BJ (cell line): ENCODE results near the gene SLC9A6. TPM values are rescaled to one million over a fixed set of nuclear protein-coding genes. Genes with fewer than 3 reads are reported as not detected.

Experiments used
- CTCF ChIA-PET: fragments of 350-600 bp; formaldehyde crosslinking; extraction: SDS; loops from one replicate; lab custom pipeline; 2021; ENCODE audit warnings: antibody characterized with exemption, inconsistent platforms; lab: Yijun Ruan, JAX
- POLR2A ChIA-PET: fragments of 300-600 bp; sonication (Branson Sonifier 250); formaldehyde crosslinking; extraction: SDS; loops from one replicate; lab custom pipeline; 2021; ENCODE audit warnings: antibody characterized with exemption; lab: Charles Lee
- DNase-seq: peaks from one replicate; pipeline ENCODE4 v3.0.0-alpha.2; 2011; ENCODE audit warnings: low read depth
- H3K27me3 ChIP-seq: 2 replicates; pipeline ENCODE4 v1.6.0; 2011; ENCODE audit warnings: low read length; ENCODE audit not compliant: control insufficient read depth, insufficient read depth
- H3K36me3 ChIP-seq: 2 replicates; pipeline ENCODE4 v1.5.1; 2011; ENCODE audit warnings: low read length; ENCODE audit not compliant: control insufficient read depth, insufficient read depth
- H3K4me3 ChIP-seq: 2 replicates; pipeline ENCODE4 v1.5.1; 2011; ENCODE audit warnings: low read depth, mild to moderate bottlenecking, control low read depth, low read length
- CTCF ChIP-seq: IDR thresholded peaks from 2 replicates; pipeline ENCODE4 v1.5.1; 2011; ENCODE audit warnings: low read depth, mild to moderate bottlenecking, control low read depth, inconsistent platforms, low read length, moderate library complexity; ENCODE audit not compliant: insufficient read depth
- polyA plus RNA-seq: library from polyadenylated mRNA; depleted of rRNA; stranded (reverse); fragments of >200 nt; gene quantifications from 2 replicates; pipeline ENCODE4 v1.2.3, GENCODE V29; 2011

The SLC9A6 gene
- polyA plus RNA-seq, 1 experiment, result 6.3 TPM

DNA sequence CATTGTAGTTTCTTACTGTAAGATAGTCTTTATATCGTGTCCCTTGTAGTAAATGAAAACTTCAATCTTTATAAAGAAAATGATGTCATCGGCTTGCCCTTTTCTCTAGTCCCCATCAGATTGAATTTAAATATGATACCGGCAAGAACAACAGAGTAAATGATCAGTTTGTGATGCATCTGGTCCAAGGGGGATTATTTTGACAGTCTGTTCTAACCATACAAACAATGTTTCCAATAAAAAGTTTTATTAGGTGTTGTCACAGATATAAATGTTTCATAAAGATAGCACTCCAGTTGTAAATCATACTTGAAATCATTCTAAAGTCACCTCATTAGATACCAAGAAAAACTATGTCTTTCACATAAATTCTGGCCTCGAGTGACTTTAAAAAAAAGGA lies 72.3 kb downstream of the SLC9A6 start:
- no peak overlapping the region for H3K4me3 ChIP-seq
- CTCF ChIA-PET, result no interaction called here
- POLR2A ChIA-PET, result no interaction called here
- no peak for TF ChIP-seq CTCF
- peaks cover 2% of the 10 kb centered on the region; the same call in 1 of the 2 replicates for H3K27me3 ChIP-seq
- DNase-seq, result no peak
- no peaks in the 10 kb centered on the region for H3K36me3 ChIP-seq

- no peak overlapping the region for H3K4me3 ChIP-seq
- ChIA-PET POLR2A (no interaction called here), CTCF (no interaction called here)
These were observed 74.1 kb downstream of the SLC9A6 start for GRCh38 chrX:136059350-136059749.

DNA sequence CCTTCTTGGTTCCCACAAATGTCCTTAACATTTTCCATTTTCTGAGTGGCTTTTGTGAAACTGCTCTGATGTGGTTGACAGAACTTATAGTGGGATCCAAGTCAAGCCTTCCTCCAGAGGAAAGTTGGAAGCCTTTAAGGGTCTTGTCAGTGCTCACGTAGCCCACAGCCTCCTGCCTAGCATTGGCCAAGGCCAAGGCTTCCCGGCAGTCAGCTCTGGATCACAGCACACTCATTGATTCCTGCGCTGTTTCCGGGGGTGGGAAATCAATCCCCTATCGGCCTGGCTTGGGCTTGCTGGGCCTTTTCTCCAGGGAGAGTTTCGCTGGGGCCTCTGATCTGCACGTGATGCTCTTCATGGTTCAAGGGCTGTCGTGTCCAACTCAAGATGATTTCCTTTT lies 76.1 kb downstream of the SLC9A6 start:
- CTCF ChIA-PET, result no interaction called here
- POLR2A ChIA-PET, result no interaction called here
- no peak for TF ChIP-seq CTCF
- DNase-seq, result no peak
- Histone ChIP-seq H3K27me3 (peaks cover 2% of the 10 kb centered on the region; the same call in 1 of the 2 replicates), H3K36me3 (no peaks in the 10 kb centered on the region), H3K4me3 (no peak overlapping the region)

More at GRCh38 chrX:136059350-136059749, 74.1 kb downstream of the SLC9A6 start:
- DNase-seq, result no peak
- no peak for TF ChIP-seq CTCF
- Histone ChIP-seq H3K27me3 (peaks cover 2% of the 10 kb centered on the region; the same call in 1 of the 2 replicates), H3K36me3 (no peaks in the 10 kb centered on the region)

GRCh38 chrX:136061696-136062095 lies 76.5 kb downstream of the SLC9A6 start:
- H3K27me3 ChIP-seq, result peaks cover 4% of the 10 kb centered on the region; the same call in 1 of the 2 replicates
- H3K36me3 ChIP-seq, result no peaks in the 10 kb centered on the region
- CTCF ChIA-PET, result no interaction called here
- H3K4me3 ChIP-seq, result no peak overlapping the region
- no peak for TF ChIP-seq CTCF
- POLR2A ChIA-PET, result no interaction called here
- no peak for DNase-seq

- peaks cover 4% of the 10 kb centered on the region; the same call in 1 of the 2 replicates for H3K27me3 ChIP-seq
- ChIA-PET POLR2A (no interaction called here), CTCF (no interaction called here)
- H3K4me3 ChIP-seq, result no peak overlapping the region
- DNase-seq, result no peak
- TF ChIP-seq CTCF, result no peak
- no peaks in the 10 kb centered on the region for H3K36me3 ChIP-seq
These were observed 78.3 kb downstream of the SLC9A6 start for GRCh38 chrX:136063340-136064079.
